WTC11 (cell line): Measurements from ENCODE around the gene RC3H1. TPM values are rescaled to one million over a fixed set of nuclear protein-coding genes. Genes with fewer than 3 reads are reported as not detected.

Experiments used
- ATAC-seq: fragments of 200-7000 bp; cut with Tn5 transposase; 2 replicates; pipeline ENCODE4 v1.10.0; 2021; ENCODE audit warnings: mild to moderate bottlenecking, moderate library complexity
- CTCF ChIA-PET: fragments of 300-600 bp; sonication (Branson Sonifier 250); formaldehyde crosslinking; loops from one replicate; lab custom pipeline; 2021; ENCODE audit warnings: antibody characterized with exemption; lab: Charles Lee
- POLR2A ChIA-PET: fragments of 350-600 bp; sonication (Branson Sonifier 250); formaldehyde crosslinking; loops from one replicate; lab custom pipeline; 2021; ENCODE audit warnings: antibody characterized with exemption; lab: Charles Lee
- DNase-seq: peaks from one replicate; pipeline ENCODE4 v3.0.0; 2021; ENCODE audit warnings: low spot score
- H3K27ac Mint-ChIP-seq: 2 replicates; pipeline ENCODE4 v1.8.0; 2021; ENCODE audit warnings: mixed read lengths
- H3K27me3 Mint-ChIP-seq: 2 replicates; pipeline ENCODE4 v1.8.0; 2021; ENCODE audit warnings: low read depth, mild to moderate bottlenecking, moderate library complexity, mixed read lengths
- H3K36me3 Mint-ChIP-seq: 2 replicates; pipeline ENCODE4 v1.8.0; 2021; ENCODE audit warnings: mixed read lengths
- H3K4me1 Mint-ChIP-seq: 2 replicates; pipeline ENCODE4 v1.8.0; 2022; ENCODE audit warnings: mixed read lengths
- H3K4me3 Mint-ChIP-seq: 2 replicates; pipeline ENCODE4 v1.8.0; 2021; ENCODE audit warnings: mild to moderate bottlenecking, moderate library complexity, mixed read lengths
- H3K9me3 Mint-ChIP-seq: 2 replicates; pipeline ENCODE4 v1.8.0; 2021; ENCODE audit warnings: mixed read lengths
- ATF2 ChIP-seq: sonication (generic); formaldehyde crosslinking; IDR thresholded peaks from 2 replicates; pipeline ENCODE4 v1.8.1; 2022; ENCODE audit warnings: low read depth, missing genetic modification reagents, borderline replicate concordance
- GRHL2 ChIP-seq: fragments of 250-450 bp; sonication (Bioruptor Pico); IDR thresholded peaks from 2 replicates; pipeline ENCODE4 v1.8.0; 2022; ENCODE audit warnings: mild to moderate bottlenecking, moderate library complexity; ENCODE audit not compliant: insufficient replicate concordance, severe bottlenecking
- IRF2 ChIP-seq: sonication (generic); formaldehyde crosslinking; IDR thresholded peaks from 2 replicates; pipeline ENCODE4 v1.8.0; 2022; ENCODE audit warnings: low read depth, missing genetic modification reagents, borderline replicate concordance
- PRRX2 ChIP-seq: fragments of 250-450 bp; sonication (Bioruptor Pico); IDR thresholded peaks from 2 replicates; pipeline ENCODE4 v1.8.0; 2021; ENCODE audit warnings: mild to moderate bottlenecking
- RELA ChIP-seq: sonication (generic); formaldehyde crosslinking; IDR thresholded peaks from 2 replicates; pipeline ENCODE4 v1.8.1; 2022; ENCODE audit warnings: missing genetic modification reagents, mild to moderate bottlenecking, borderline replicate concordance
- SOX15 ChIP-seq: fragments of 250-450 bp; sonication (Bioruptor Pico); IDR thresholded peaks from 2 replicates; pipeline ENCODE4 v1.9.0; 2021; ENCODE audit warnings: mild to moderate bottlenecking
- TEAD4 ChIP-seq: sonication (generic); formaldehyde crosslinking; IDR thresholded peaks from 2 replicates; pipeline ENCODE4 v1.8.0; 2022; ENCODE audit warnings: mild to moderate bottlenecking, missing genetic modification reagents
- ZNF396 ChIP-seq: fragments of 250-450 bp; sonication (Bioruptor Pico); IDR thresholded peaks from 2 replicates; pipeline ENCODE4 v1.8.0; 2021; ENCODE audit warnings: mild to moderate bottlenecking, moderate library complexity, borderline replicate concordance
- total RNA-seq: library from RNA; stranded (reverse); gene quantifications from 3 replicates; pipeline ENCODE4 v1.2.3, GENCODE V29; 2021
- TF ChIP-seq, protein P1 (sequence below): fragments of 250-450 bp; sonication (Bioruptor Pico); conservative IDR thresholded peaks from 2 replicates; pipeline ENCODE4 v1.9.0; 2021; ENCODE audit warnings: mild to moderate bottlenecking
- TF ChIP-seq, protein P2 (sequence below): sonication (generic); formaldehyde crosslinking; IDR thresholded peaks from 2 replicates; pipeline ENCODE4 v1.8.0; 2022; ENCODE audit warnings: mild to moderate bottlenecking, missing genetic modification reagents
- TF ChIP-seq, protein P3 (sequence below): fragments of 250-450 bp; sonication (Bioruptor Pico); IDR thresholded peaks from 2 replicates; pipeline ENCODE4 v1.8.0; 2021; ENCODE audit warnings: mild to moderate bottlenecking
- TF ChIP-seq, protein P4 (sequence below): sonication (generic); formaldehyde crosslinking; IDR thresholded peaks from 2 replicates; pipeline ENCODE4 v1.8.1; 2023; ENCODE audit warnings: mild to moderate bottlenecking, missing genetic modification reagents, moderate library complexity
- TF ChIP-seq, protein P5 (sequence below): sonication (generic); formaldehyde crosslinking; IDR thresholded peaks from 2 replicates; pipeline ENCODE4 v1.8.1; 2023; ENCODE audit warnings: mild to moderate bottlenecking, missing genetic modification reagents, moderate library complexity
- TF ChIP-seq, protein P6 (sequence below): sonication (generic); formaldehyde crosslinking; IDR thresholded peaks from 2 replicates; pipeline ENCODE4 v1.8.1; 2022; ENCODE audit warnings: mild to moderate bottlenecking, moderate library complexity, missing genetic modification reagents
- TF ChIP-seq, protein P7 (sequence below): fragments of 200-600 bp; IDR thresholded peaks from 2 replicates; pipeline ENCODE4 v1.8.0; 2022; ENCODE audit warnings: antibody characterized with exemption
- TF ChIP-seq, protein P8 (sequence below): sonication (generic); formaldehyde crosslinking; IDR thresholded peaks from 2 replicates; pipeline ENCODE4 v1.8.0; 2022; ENCODE audit warnings: mild to moderate bottlenecking, missing genetic modification reagents

Gene RC3H1
- total RNA-seq, 1 experiment from 2014 or later: 25.4 TPM

DNA sequence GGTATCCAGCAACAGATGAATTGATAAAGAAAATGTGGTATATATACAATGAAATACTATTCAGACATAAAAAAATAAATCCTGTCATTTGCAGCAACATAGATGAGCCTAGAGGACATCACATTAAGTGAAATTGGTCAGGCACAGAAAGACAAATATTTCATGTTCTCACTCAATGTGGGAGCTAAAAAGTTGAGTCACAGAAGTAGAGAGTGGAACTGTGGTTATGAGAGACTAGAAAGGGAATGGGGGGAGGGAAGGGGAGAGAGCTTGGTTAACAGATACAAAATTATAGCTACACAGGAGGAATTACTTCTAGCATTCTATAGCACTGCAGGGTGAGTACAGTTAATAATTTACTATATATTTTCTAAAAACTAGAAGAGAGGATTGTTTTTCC is 68.0 kb downstream of the RC3H1 start:
- Mint-ChIP-seq H3K9me3 (no peaks in the 10 kb centered on the region), H3K4me1 (no peaks in the 10 kb centered on the region), H3K4me3 (no peak overlapping the region), H3K36me3 (peaks cover 47% of the 10 kb centered on the region), H3K27me3 (no peaks in the 10 kb centered on the region), H3K27ac (no peak overlapping the region)
- TF ChIP-seq, protein P1, sequence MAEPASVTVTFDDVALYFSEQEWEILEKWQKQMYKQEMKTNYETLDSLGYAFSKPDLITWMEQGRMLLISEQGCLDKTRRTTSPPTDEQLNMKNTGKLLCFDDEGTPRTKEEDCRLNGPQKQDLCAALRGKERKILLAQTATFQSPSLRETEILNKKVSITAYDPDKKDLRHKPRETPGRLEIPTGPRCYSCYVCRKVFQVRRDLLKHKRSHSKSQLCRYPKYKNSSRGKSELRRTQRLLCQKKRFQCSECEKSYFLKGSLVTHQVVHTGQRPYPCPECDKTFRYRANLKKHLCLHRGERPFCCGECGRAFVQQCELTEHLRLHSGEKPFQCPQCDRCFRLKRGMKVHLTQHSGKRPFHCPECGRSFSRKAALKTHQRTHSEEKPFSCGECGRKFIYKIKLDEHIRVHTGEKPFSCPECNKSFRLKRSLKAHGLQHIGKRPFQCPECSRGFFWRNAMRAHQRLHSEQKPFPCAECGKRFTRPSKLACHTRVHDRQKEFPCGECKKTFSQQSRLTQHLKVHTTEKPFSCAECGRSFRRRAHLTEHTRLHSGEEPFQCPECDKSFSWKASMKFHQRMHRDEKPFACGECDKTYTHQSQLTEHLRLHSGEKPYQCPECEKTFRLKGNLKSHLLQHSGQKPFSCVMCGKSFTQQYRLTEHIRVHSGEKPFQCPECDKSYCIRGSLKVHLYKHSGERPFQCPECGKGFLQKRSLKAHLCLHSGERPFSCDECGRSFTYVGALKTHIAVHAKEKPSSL (CRISPR knock-in tag): no peak
- TF ChIP-seq ZNF396 (CRISPR knock-in tag) (no peak), IRF2 (CRISPR knock-in tag) (no peak), TEAD4 (CRISPR knock-in tag) (no peak), PRRX2 (CRISPR knock-in tag) (no peak), SOX15 (CRISPR knock-in tag) (no peak), RELA (CRISPR knock-in tag) (no peak), ATF2 (CRISPR knock-in tag) (no peak), GRHL2 (CRISPR knock-in tag) (no peak)
- TF ChIP-seq, protein P2, sequence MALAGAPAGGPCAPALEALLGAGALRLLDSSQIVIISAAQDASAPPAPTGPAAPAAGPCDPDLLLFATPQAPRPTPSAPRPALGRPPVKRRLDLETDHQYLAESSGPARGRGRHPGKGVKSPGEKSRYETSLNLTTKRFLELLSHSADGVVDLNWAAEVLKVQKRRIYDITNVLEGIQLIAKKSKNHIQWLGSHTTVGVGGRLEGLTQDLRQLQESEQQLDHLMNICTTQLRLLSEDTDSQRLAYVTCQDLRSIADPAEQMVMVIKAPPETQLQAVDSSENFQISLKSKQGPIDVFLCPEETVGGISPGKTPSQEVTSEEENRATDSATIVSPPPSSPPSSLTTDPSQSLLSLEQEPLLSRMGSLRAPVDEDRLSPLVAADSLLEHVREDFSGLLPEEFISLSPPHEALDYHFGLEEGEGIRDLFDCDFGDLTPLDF (CRISPR knock-in tag): no peak
- TF ChIP-seq, protein P3, sequence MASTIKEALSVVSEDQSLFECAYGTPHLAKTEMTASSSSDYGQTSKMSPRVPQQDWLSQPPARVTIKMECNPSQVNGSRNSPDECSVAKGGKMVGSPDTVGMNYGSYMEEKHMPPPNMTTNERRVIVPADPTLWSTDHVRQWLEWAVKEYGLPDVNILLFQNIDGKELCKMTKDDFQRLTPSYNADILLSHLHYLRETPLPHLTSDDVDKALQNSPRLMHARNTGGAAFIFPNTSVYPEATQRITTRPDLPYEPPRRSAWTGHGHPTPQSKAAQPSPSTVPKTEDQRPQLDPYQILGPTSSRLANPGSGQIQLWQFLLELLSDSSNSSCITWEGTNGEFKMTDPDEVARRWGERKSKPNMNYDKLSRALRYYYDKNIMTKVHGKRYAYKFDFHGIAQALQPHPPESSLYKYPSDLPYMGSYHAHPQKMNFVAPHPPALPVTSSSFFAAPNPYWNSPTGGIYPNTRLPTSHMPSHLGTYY (CRISPR knock-in tag): no peak
- TF ChIP-seq, protein P4, sequence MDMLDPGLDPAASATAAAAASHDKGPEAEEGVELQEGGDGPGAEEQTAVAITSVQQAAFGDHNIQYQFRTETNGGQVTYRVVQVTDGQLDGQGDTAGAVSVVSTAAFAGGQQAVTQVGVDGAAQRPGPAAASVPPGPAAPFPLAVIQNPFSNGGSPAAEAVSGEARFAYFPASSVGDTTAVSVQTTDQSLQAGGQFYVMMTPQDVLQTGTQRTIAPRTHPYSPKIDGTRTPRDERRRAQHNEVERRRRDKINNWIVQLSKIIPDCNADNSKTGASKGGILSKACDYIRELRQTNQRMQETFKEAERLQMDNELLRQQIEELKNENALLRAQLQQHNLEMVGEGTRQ (CRISPR knock-in tag): no peak
- TF ChIP-seq, protein P5, sequence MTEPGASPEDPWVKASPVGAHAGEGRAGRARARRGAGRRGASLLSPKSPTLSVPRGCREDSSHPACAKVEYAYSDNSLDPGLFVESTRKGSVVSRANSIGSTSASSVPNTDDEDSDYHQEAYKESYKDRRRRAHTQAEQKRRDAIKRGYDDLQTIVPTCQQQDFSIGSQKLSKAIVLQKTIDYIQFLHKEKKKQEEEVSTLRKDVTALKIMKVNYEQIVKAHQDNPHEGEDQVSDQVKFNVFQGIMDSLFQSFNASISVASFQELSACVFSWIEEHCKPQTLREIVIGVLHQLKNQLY: no peak
- TF ChIP-seq, protein P6, sequence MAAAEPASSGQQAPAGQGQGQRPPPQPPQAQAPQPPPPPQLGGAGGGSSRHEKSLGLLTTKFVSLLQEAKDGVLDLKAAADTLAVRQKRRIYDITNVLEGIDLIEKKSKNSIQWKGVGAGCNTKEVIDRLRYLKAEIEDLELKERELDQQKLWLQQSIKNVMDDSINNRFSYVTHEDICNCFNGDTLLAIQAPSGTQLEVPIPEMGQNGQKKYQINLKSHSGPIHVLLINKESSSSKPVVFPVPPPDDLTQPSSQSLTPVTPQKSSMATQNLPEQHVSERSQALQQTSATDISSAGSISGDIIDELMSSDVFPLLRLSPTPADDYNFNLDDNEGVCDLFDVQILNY (CRISPR knock-in tag): no peak
- DNase-seq: no peak
- CTCF ChIA-PET: interaction anchor here (0.6 to 1.2 kb wide), 2 partner anchors 91 to 161 kb away, joined by 3 read pairs; no protein-coding TSS in a partner anchor
- ATAC-seq: no peak
- POLR2A ChIA-PET: interaction anchor here (0.6 kb wide), 1 partner anchor 534 kb away, joined by 3 read pairs; no protein-coding TSS in a partner anchor

GRCh38 chr1:173948594-173948993 is 73.6 kb downstream of the RC3H1 start:
- ChIA-PET CTCF (no interaction called here), POLR2A (no interaction called here)
- H3K27me3 Mint-ChIP-seq: no peaks in the 10 kb centered on the region
- no peak overlapping the region for H3K4me3 Mint-ChIP-seq
- DNase-seq: no peak
- H3K36me3 Mint-ChIP-seq: peaks cover 47% of the 10 kb centered on the region
- ATAC-seq: no peak
- H3K4me1 Mint-ChIP-seq: no peaks in the 10 kb centered on the region
- H3K9me3 Mint-ChIP-seq: no peaks in the 10 kb centered on the region
- H3K27ac Mint-ChIP-seq: no peak overlapping the region
- TF ChIP-seq, protein P1 (CRISPR knock-in tag): no peak
- TF ChIP-seq, protein P7, sequence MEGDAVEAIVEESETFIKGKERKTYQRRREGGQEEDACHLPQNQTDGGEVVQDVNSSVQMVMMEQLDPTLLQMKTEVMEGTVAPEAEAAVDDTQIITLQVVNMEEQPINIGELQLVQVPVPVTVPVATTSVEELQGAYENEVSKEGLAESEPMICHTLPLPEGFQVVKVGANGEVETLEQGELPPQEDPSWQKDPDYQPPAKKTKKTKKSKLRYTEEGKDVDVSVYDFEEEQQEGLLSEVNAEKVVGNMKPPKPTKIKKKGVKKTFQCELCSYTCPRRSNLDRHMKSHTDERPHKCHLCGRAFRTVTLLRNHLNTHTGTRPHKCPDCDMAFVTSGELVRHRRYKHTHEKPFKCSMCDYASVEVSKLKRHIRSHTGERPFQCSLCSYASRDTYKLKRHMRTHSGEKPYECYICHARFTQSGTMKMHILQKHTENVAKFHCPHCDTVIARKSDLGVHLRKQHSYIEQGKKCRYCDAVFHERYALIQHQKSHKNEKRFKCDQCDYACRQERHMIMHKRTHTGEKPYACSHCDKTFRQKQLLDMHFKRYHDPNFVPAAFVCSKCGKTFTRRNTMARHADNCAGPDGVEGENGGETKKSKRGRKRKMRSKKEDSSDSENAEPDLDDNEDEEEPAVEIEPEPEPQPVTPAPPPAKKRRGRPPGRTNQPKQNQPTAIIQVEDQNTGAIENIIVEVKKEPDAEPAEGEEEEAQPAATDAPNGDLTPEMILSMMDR: no peak
- TF ChIP-seq, protein P8, sequence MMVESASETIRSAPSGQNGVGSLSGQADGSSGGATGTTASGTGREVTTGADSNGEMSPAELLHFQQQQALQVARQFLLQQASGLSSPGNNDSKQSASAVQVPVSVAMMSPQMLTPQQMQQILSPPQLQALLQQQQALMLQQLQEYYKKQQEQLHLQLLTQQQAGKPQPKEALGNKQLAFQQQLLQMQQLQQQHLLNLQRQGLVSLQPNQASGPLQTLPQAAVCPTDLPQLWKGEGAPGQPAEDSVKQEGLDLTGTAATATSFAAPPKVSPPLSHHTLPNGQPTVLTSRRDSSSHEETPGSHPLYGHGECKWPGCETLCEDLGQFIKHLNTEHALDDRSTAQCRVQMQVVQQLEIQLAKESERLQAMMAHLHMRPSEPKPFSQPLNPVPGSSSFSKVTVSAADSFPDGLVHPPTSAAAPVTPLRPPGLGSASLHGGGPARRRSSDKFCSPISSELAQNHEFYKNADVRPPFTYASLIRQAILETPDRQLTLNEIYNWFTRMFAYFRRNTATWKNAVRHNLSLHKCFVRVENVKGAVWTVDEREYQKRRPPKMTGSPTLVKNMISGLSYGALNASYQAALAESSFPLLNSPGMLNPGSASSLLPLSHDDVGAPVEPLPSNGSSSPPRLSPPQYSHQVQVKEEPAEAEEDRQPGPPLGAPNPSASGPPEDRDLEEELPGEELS: no peak
